Stimulated activated CD8-positive, alpha-beta memory T cell treated with anti-CD3 and anti-CD28 coated beads, Interleukin-15, amount 100 ng/mL, for 4 hours (primary cell): ENCODE results near the gene TRIM28.

Experiments used
- DNase-seq, 2 donors: peaks; one replicate each; pipeline ENCODE4 v3.0.0-alpha.2; 2020; ENCODE audit warnings: low read depth in 2 of 2

Gene TRIM28

GRCh38 chr19:58549664-58550361 lies 5.9 kb downstream of the TRIM28 start:
- DNase-seq, result no peak

GRCh38 chr19:58550362-58551122 lies 6.7 kb downstream of the TRIM28 start:
- no peak for DNase-seq

GRCh38 chr19:58551123-58551497 lies 7.2 kb downstream of the TRIM28 start:
- no peak for DNase-seq

GRCh38 chr19:58551577-58552471 lies 8.0 kb downstream of the TRIM28 start:
- DNase-seq, result no peak

- no peak for DNase-seq
Observed at GRCh38 chr19:58552655-58553054, 8.8 kb downstream of the TRIM28 start.

- DNase-seq, result no peak
Observed at GRCh38 chr19:58553799-58554493, 10.1 kb downstream of the TRIM28 start.

- peak; percentile 96 for DNase-seq
Observed at GRCh38 chr19:58554494-58555368, 10.9 kb downstream of the TRIM28 start, which contains the start of gene CHMP2A. Gene CHMP2A, minus strand, starts transcription at chr19:58555105. Its CDS starts 893 bp downstream, at chr19:58554212.

GRCh38 chr19:58555369-58555885 lies 11.6 kb downstream of the TRIM28 start:
- no peak for DNase-seq

- no peak for DNase-seq
Observed at GRCh38 chr19:58555920-58556621, 12.2 kb downstream of the TRIM28 start.

- no peak for DNase-seq
Observed at GRCh38 chr19:58556622-58557220, 12.9 kb downstream of the TRIM28 start.

- no peak for DNase-seq
Observed at GRCh38 chr19:58557221-58558065, 13.6 kb downstream of the TRIM28 start.

GRCh38 chr19:58558066-58558622 lies 14.3 kb downstream of the TRIM28 start, which contains the start of gene UBE2M:
Gene UBE2M, minus strand, starts transcription at chr19:58558611. Its CDS starts 230 bp downstream, at chr19:58558381.
- no peak for DNase-seq

- peak; percentile 98 to 99 for DNase-seq
Observed at GRCh38 chr19:58558623-58559274, 14.9 kb downstream of the TRIM28 start.

GRCh38 chr19:58559275-58560006 lies 15.6 kb downstream of the TRIM28 start:
- DNase-seq, result peak in 1 of 2 donors; percentile 51

GRCh38 chr19:58560007-58560887 lies 16.4 kb downstream of the TRIM28 start:
- DNase-seq, result no peak

GRCh38 chr19:58560921-58561320 lies 17.1 kb downstream of the TRIM28 start:
- no peak for DNase-seq
